ENCODE data around the gene ARHGAP26. TPM values are rescaled to one million over a fixed set of nuclear protein-coding genes. Genes with fewer than 3 reads are reported as not detected.
A peak's percentile ranks its signal among the peaks of the same experiment; 100 is the strongest.

ARHGAP26 gene
- total and polyA plus RNA-seq, 7 donors: 5.4 to 25.5 (median 19.1) TPM

DNA sequence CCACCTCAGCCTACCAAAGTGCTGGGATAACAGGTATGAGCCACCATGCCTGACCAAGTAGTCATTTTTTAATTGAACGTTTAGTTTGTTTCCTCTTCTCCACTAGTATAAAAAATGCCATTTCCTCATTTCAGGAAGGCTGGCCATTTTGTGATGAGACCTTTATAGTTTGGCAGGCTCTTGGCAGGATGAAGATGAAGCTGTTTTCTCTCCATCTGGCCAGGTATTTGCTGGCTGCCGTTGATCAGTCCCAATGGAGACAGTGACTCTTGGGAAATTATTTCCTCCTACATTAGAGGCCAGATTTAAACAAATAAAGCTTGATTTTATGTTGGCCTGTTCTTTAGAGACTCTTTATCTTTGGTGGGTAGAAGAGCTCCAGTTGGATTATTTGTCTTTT, 199.0 kb downstream of the ARHGAP26 start:
- DNase-seq: no peak

DNA sequence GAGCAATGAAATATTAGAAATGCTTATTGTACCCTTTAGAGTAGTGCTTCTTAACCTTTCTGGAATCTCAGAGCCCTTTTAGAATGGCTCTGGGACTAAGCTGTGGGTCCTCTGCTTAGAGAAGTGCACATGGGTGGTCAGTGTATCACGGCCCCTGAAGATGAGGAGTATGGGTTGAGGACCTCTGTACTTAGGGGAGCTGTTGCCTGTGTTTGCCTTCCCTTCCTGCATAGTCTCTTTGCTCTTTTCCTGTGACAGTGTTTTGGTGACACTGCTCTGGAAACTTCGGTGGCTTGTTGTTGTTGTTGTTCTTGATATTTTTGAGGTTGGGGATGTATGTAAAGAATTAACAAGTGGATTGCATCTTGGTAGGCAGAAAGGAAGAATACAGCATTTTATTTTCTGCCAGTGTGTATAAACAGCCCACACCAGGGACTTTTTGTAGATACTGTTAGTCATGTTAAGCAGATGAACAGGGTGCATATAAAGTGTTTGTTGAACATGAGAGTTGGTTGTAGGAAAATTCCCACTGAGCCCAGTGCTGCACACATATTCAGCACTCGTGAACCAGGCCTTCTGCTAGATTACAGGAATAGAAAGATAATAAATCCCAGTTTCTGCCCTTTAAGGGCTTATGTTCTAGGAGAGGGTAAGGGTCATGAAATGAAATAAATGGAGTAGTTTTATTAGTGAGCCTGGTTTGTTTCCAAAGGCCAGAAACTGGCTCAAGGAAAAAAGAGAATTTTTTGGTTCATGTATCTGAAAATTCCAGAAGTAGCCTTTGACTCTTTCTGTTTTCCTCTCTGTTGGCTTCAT, 199.7 kb downstream of the ARHGAP26 start:
- no peaks in the 10 kb centered on the region for H3K9me3 ChIP-seq
- DNase-seq: no peak
- no peaks in the 10 kb centered on the region for H3K27me3 ChIP-seq
- H3K27ac ChIP-seq: peak overlapping the region in 2 of 4 donors; percentile 22 to 52
- WGBS, 2 donors: 82 to 88% methylated on average over 3 of the region's 3 CpGs
- H3K36me3 ChIP-seq: no peaks in the 10 kb centered on the region
- no peak for TF ChIP-seq EP300 (IDR thresholded peaks at IDR 0.05)
- no peak for TF ChIP-seq POLR2A (IDR thresholded peaks at IDR 0.05)
- TF ChIP-seq, protein P1, sequence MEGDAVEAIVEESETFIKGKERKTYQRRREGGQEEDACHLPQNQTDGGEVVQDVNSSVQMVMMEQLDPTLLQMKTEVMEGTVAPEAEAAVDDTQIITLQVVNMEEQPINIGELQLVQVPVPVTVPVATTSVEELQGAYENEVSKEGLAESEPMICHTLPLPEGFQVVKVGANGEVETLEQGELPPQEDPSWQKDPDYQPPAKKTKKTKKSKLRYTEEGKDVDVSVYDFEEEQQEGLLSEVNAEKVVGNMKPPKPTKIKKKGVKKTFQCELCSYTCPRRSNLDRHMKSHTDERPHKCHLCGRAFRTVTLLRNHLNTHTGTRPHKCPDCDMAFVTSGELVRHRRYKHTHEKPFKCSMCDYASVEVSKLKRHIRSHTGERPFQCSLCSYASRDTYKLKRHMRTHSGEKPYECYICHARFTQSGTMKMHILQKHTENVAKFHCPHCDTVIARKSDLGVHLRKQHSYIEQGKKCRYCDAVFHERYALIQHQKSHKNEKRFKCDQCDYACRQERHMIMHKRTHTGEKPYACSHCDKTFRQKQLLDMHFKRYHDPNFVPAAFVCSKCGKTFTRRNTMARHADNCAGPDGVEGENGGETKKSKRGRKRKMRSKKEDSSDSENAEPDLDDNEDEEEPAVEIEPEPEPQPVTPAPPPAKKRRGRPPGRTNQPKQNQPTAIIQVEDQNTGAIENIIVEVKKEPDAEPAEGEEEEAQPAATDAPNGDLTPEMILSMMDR (IDR thresholded peaks at IDR 0.05): no peak
- no peak for TF ChIP-seq POLR2AphosphoS5 (IDR thresholded peaks at IDR 0.05)
- H3K4me3 ChIP-seq: no peak overlapping the region
- H3K4me1 ChIP-seq: peaks cover 0 to 30% (median 16%) of the 10 kb centered on the region in 4 donors
- intact Hi-C loops (cut with DNase I): no loop called here

More for the DNA sequence above, 199.0 kb downstream of the ARHGAP26 start:
- WGBS, 2 donors: 72 to 81% methylated on average over 2 of the region's 2 CpGs
- peak overlapping the region in 1 of 4 donors; percentile 52 for H3K27ac ChIP-seq
- H3K27me3 ChIP-seq: no peaks in the 10 kb centered on the region
- H3K9me3 ChIP-seq: no peaks in the 10 kb centered on the region
- intact Hi-C loops (cut with DNase I): no loop called here
- no peak overlapping the region for H3K4me3 ChIP-seq
- H3K4me1 ChIP-seq: peaks cover 0 to 30% (median 16%) of the 10 kb centered on the region in 4 donors
- H3K36me3 ChIP-seq: no peaks in the 10 kb centered on the region
- TF ChIP-seq, protein P1 (IDR thresholded peaks at IDR 0.05): no peak
- TF ChIP-seq EP300 (IDR thresholded peaks at IDR 0.05) (no peak), POLR2AphosphoS5 (IDR thresholded peaks at IDR 0.05) (no peak), POLR2A (IDR thresholded peaks at IDR 0.05) (no peak)

DNA sequence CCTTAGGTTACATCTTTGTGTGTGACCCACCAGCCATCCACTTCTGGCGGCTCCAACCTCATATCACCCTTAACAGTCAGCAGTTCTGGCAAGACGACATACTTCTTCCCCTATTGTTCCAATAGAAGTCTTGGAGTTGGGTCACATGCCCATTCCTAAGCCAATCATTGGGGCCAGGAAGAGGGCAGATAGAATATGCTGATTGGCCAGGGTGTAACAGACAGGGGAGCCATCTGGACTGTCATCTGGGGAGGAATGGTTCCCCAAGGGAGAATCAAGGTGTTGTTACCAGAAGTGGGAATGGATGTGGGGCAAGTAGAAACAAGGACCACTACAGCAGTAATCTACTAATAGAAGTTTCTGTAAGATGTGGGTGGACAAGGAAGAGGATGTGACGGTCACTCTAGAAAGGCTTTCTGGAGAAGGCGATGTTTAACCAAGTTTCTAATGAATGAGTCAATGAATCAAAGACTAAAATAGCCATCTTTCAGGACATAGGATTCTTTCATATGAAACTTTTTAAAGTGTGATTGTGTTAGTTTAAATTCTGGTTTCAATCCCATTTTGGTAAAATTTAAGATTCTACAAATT, 200.4 kb downstream of the ARHGAP26 start:
- intact Hi-C loops (cut with DNase I): no loop called here
- WGBS, 2 donors: 93 to 94% methylated on average over 4 of the region's 4 CpGs
- H3K9me3 ChIP-seq: no peaks in the 10 kb centered on the region
- TF ChIP-seq POLR2A (IDR thresholded peaks at IDR 0.05) (no peak), EP300 (IDR thresholded peaks at IDR 0.05) (no peak), POLR2AphosphoS5 (IDR thresholded peaks at IDR 0.05) (no peak)
- TF ChIP-seq, protein P1 (IDR thresholded peaks at IDR 0.05): no peak
- no peaks in the 10 kb centered on the region for H3K36me3 ChIP-seq
- peaks cover 0 to 35% (median 18%) of the 10 kb centered on the region in 4 donors for H3K4me1 ChIP-seq
- H3K27me3 ChIP-seq: no peaks in the 10 kb centered on the region
- no peak for DNase-seq
- peak overlapping the region in 2 of 4 donors; percentile 22 to 52 for H3K27ac ChIP-seq
- no peak overlapping the region for H3K4me3 ChIP-seq

DNA sequence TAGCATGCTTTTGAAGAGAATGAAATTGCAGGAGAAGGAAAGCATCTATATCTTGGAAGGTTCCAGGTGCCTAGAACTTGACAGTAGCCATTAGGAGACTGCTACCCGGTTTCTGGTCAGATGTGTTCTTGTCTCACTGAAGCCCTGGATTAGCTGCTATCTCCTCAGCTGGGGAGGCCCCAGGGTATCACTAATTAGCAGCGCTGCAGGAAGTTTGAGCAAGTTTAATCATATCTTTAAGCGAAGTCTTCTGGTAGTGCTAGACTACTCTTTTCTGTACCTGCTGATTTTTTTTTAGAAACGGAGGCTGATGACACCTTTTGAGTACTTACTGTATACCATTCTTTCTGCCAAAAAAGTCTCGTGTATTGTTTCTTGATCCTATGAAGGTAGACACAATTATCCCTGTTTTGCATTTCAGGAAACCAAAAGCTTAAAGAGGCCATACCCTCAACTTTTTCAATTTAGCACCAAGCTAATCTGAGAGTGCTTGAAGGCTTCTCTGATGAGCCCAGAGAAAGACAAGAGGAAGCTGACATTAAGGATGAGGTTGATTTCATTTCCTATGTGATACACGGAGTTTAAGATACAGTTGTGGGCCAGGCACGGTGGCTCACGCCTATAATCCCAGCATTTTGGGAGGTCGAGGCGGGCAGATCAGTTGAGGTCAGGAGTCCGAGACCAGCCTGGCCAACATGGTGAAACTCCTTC, 201.3 kb downstream of the ARHGAP26 start:
- intact Hi-C loops (cut with DNase I): no loop called here
- peaks cover 0 to 44% (median 18%) of the 10 kb centered on the region in 4 donors for H3K4me1 ChIP-seq
- TF ChIP-seq, protein P1 (IDR thresholded peaks at IDR 0.05): no peak
- TF ChIP-seq POLR2AphosphoS5 (IDR thresholded peaks at IDR 0.05): no peak

More for the DNA sequence above, 201.3 kb downstream of the ARHGAP26 start:
- no peak for DNase-seq
- WGBS, 2 donors: 84 to 93% methylated on average over 11 of the region's 11 CpGs
- no peaks in the 10 kb centered on the region for H3K9me3 ChIP-seq
- no peaks in the 10 kb centered on the region for H3K27me3 ChIP-seq
- H3K27ac ChIP-seq: peak overlapping the region in 2 of 4 donors; percentile 21 to 50
- no peaks in the 10 kb centered on the region for H3K36me3 ChIP-seq
- no peak overlapping the region for H3K4me3 ChIP-seq

Measured in sigmoid colon (tissue), 7 donors.